OCI-LY1 (cell line): ENCODE data around the gene SRI.

Experiments
- EZH2 ChIP-seq: fragments of 200-600 bp; sonication (generic), shearing (Covaris generic); IDR thresholded peaks from 2 replicates; pipeline ENCODE4 v1.8.0; 2017; ENCODE audit warnings: borderline replicate concordance, mixed run types, mild to moderate bottlenecking, antibody characterized with exemption, low read length, moderate library complexity, mixed read lengths
- TF ChIP-seq, protein P1 (sequence below): fragments of 200-600 bp; sonication (generic), shearing (Covaris generic); IDR thresholded peaks from 2 replicates; pipeline ENCODE4 v1.5.1; 2017; ENCODE audit warnings: mild to moderate bottlenecking, antibody characterized with exemption, low read length, moderate library complexity, mixed read lengths

DNA sequence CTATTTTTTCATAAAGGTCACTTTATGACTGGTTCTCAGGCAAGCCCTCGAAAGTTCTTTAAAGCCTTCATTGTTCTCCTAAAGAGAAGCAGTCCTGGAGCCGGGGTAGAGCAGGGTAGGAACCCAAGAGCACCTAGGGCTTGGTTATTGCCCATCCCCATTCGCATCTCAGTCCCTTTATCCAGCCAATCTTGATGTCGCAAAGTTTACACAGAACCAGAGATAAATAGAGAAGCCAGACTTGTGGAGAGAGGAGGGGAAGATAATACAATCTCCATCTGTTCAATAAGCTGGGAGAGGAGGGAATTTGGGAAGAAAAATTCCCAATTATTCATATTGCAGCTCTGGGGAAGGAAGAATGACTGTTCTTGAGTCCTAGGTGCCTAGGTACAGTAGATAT, 6.4 kb upstream of the SRI start:
- no peak for TF ChIP-seq EZH2
- TF ChIP-seq, protein P1, sequence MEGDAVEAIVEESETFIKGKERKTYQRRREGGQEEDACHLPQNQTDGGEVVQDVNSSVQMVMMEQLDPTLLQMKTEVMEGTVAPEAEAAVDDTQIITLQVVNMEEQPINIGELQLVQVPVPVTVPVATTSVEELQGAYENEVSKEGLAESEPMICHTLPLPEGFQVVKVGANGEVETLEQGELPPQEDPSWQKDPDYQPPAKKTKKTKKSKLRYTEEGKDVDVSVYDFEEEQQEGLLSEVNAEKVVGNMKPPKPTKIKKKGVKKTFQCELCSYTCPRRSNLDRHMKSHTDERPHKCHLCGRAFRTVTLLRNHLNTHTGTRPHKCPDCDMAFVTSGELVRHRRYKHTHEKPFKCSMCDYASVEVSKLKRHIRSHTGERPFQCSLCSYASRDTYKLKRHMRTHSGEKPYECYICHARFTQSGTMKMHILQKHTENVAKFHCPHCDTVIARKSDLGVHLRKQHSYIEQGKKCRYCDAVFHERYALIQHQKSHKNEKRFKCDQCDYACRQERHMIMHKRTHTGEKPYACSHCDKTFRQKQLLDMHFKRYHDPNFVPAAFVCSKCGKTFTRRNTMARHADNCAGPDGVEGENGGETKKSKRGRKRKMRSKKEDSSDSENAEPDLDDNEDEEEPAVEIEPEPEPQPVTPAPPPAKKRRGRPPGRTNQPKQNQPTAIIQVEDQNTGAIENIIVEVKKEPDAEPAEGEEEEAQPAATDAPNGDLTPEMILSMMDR = no peak
